ENCODE data around the gene DAD1.

DNA sequence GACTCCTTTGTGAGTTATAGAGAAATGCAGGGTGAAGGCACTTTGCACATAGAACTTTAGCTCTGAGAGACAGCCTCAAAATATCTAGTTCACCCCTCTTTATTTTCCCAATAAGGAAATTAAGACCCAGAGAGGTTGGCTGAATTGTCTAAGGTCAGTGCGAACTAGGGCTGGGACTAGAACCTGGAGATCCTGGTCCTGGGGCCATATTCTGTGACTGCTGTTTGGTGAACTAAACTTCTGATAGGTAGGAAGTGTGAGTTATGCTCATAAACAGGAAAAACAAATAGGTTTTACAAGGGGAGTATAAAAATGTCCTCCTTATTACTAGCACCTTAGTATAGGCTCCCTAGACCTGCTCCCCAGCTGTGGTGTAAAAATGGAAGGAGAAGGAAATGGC lies 53.9 kb downstream of the DAD1 start:
- TF ChIP-seq, protein P1, sequence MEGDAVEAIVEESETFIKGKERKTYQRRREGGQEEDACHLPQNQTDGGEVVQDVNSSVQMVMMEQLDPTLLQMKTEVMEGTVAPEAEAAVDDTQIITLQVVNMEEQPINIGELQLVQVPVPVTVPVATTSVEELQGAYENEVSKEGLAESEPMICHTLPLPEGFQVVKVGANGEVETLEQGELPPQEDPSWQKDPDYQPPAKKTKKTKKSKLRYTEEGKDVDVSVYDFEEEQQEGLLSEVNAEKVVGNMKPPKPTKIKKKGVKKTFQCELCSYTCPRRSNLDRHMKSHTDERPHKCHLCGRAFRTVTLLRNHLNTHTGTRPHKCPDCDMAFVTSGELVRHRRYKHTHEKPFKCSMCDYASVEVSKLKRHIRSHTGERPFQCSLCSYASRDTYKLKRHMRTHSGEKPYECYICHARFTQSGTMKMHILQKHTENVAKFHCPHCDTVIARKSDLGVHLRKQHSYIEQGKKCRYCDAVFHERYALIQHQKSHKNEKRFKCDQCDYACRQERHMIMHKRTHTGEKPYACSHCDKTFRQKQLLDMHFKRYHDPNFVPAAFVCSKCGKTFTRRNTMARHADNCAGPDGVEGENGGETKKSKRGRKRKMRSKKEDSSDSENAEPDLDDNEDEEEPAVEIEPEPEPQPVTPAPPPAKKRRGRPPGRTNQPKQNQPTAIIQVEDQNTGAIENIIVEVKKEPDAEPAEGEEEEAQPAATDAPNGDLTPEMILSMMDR (IDR thresholded peaks at IDR 0.05): no peak
- no peak for TF ChIP-seq POLR2A (IDR thresholded peaks at IDR 0.05)

All from transverse colon (tissue), 3 donors.